Lung (tissue), 12 donors: ENCODE data around the gene POLR2A. TPM values are rescaled to one million over a fixed set of nuclear protein-coding genes. Genes with fewer than 3 reads are reported as not detected.

Source experiments
- ATAC-seq: fragments of 200-7000 bp; cut with Tn5 transposase; one replicate; pipeline ENCODE4 v1.9.1; 2020; ENCODE audit warnings: moderate number of reproducible peaks; ENCODE audit not compliant: insufficient read depth, low FRiP score
- DNase-seq, 3 donors: peaks; one replicate each; pipeline ENCODE4 v3.0.0-alpha.2; 2013 to 2017
- H3K27ac ChIP-seq, 2 donors: one replicate each; pipeline ENCODE4 v1.5.1; 2013; ENCODE audit warnings: mild to moderate bottlenecking in 2 of 2, moderate library complexity in 2 of 2, control low read depth in 1 of 2, inconsistent platforms in 1 of 2, low read depth in 1 of 2, low read length in 1 of 2
- H3K27me3 ChIP-seq, 3 donors: one replicate each; pipeline ENCODE4 v1.5.1; 2013; ENCODE audit warnings: low read length in 2 of 3; ENCODE audit not compliant: control insufficient read depth in 3 of 3, insufficient read depth in 3 of 3
- H3K36me3 ChIP-seq, 4 donors: one replicate each; pipeline ENCODE4 v1.5.1; 2013; ENCODE audit warnings: low read length in 4 of 4, mild to moderate bottlenecking in 1 of 4, moderate library complexity in 1 of 4; ENCODE audit not compliant: control insufficient read depth in 4 of 4, insufficient read depth in 4 of 4
- H3K4me1 ChIP-seq, 5 donors: one replicate each; pipeline ENCODE4 v1.5.1; 2013; ENCODE audit warnings: low read length in 5 of 5, mild to moderate bottlenecking in 2 of 5, moderate library complexity in 1 of 5; ENCODE audit not compliant: control insufficient read depth in 5 of 5, insufficient read depth in 5 of 5
- H3K4me3 ChIP-seq: one replicate; pipeline ENCODE4 v1.5.1; 2013; ENCODE audit warnings: mild to moderate bottlenecking, control low read depth, moderate library complexity
- H3K9ac ChIP-seq, 2 donors: one replicate each; pipeline ENCODE4 v1.5.1; 2013; ENCODE audit warnings: low read length in 2 of 2, control low read depth in 1 of 2; ENCODE audit not compliant: insufficient read depth in 1 of 2
- H3K9me3 ChIP-seq, 4 donors: one replicate each; pipeline ENCODE4 v1.5.1; 2013; ENCODE audit warnings: low read length in 3 of 4, mild to moderate bottlenecking in 1 of 4, moderate library complexity in 1 of 4; ENCODE audit not compliant: control insufficient read depth in 4 of 4, insufficient read depth in 3 of 4
- WGBS, 2 donors: extraction: QIAGEN DNeasy Blood & Tissue Kit; methylation state at CpG; one replicate each; pipeline ENCODE4 v1.1.7; 2013; 5-methylcytosine and 5-hydroxymethylcytosine counted together
- polyA plus RNA-seq, 2 donors: library from polyadenylated mRNA; stranded (reverse); fragments of 200-250 nt; gene quantifications; one replicate each; pipeline ENCODE4 v1.2.1, GENCODE V29; 2013
- total RNA-seq, 2 donors: library from RNA; depleted of rRNA in 1 of 2; stranded (reverse); fragments of >200 nt in 1 of 2; gene quantifications; one replicate each; pipeline ENCODE4 v1.2.1, GENCODE V29; 2014 to 2021
- TF ChIP-seq, protein P1 (sequence below): IDR thresholded peaks from 2 replicates; pipeline ENCODE4 v1.5.1; 2012; ENCODE audit warnings: mild to moderate bottlenecking; ENCODE audit errors: control extremely low read depth, extremely low read depth
- donor health status: control.
- donor health status: control.
- donor health status: Bipolar disorder and iron deficiency.
- donor health status: healthy.
- donor health status: DM: yes; HTN: yes; CAD: no.

The POLR2A gene
- total and polyA plus RNA-seq, 4 donors: 37.8 to 129 (median 76.9) TPM

DNA sequence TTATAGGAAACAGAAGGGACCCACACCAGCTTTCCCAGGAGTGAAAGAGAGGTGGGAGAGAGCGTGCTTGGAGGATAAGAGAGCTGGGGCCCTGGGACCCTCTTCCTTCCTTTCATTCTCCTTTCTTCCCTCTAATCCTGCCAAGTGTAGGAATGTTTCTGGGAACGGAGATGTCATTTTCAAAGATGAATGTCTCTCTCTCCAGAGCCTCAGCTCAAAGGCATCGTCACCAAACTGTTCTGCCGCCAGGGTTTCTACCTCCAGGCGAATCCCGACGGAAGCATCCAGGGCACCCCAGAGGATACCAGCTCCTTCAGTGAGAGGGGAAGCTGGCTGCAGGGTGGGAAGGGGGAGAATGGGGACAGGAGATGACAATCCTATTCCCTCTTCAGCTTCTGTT, 42.9 kb upstream of the POLR2A start:
- Histone ChIP-seq H3K4me3 (no peak overlapping the region), H3K27me3 (peaks cover 0 to 45% (median 42%) of the 10 kb centered on the region in 3 donors), H3K9me3 (no peaks in the 10 kb centered on the region), H3K9ac (no peak overlapping the region), H3K27ac (no peak overlapping the region), H3K4me1 (peaks cover 0 to 34% (median 16%) of the 10 kb centered on the region in 5 donors), H3K36me3 (no peaks in the 10 kb centered on the region)
- no peak for DNase-seq
- 74 to 79% methylated on average over 7 of the region's 7 CpGs for WGBS, 2 donors
- ATAC-seq: no peak
- TF ChIP-seq, protein P1, sequence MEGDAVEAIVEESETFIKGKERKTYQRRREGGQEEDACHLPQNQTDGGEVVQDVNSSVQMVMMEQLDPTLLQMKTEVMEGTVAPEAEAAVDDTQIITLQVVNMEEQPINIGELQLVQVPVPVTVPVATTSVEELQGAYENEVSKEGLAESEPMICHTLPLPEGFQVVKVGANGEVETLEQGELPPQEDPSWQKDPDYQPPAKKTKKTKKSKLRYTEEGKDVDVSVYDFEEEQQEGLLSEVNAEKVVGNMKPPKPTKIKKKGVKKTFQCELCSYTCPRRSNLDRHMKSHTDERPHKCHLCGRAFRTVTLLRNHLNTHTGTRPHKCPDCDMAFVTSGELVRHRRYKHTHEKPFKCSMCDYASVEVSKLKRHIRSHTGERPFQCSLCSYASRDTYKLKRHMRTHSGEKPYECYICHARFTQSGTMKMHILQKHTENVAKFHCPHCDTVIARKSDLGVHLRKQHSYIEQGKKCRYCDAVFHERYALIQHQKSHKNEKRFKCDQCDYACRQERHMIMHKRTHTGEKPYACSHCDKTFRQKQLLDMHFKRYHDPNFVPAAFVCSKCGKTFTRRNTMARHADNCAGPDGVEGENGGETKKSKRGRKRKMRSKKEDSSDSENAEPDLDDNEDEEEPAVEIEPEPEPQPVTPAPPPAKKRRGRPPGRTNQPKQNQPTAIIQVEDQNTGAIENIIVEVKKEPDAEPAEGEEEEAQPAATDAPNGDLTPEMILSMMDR: no peak

DNA sequence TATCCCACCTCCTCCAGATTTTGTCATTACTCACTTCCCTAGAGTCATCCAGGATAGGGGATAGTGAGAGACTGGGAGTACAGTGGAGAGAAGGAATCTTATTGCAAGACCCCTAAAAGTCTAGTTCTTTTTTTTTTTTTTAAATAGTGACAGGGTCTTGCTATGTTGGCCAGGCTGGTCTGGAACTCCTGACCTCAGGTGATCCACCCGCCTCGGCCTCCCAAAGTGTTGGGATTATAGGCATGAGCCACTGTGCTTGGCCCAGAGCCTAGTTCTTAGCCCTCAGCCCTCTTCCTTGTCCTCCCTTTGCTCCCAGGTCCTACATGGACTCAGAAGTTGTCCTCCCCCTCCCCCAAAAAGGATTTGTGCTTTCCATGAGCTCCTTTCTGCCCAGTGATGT, 42.0 kb upstream of the POLR2A start:
- Histone ChIP-seq H3K4me1 (peaks cover 0 to 31% (median 14%) of the 10 kb centered on the region in 5 donors), H3K27ac (no peak overlapping the region), H3K4me3 (no peak overlapping the region), H3K36me3 (no peaks in the 10 kb centered on the region), H3K27me3 (peaks cover 0 to 50% (median 44%) of the 10 kb centered on the region in 3 donors), H3K9me3 (no peaks in the 10 kb centered on the region), H3K9ac (no peak overlapping the region)
- ATAC-seq: no peak
- WGBS, 2 donors: 95 to 96% methylated on average over 2 of the region's 2 CpGs
- TF ChIP-seq, protein P1: no peak
- DNase-seq: no peak

DNA sequence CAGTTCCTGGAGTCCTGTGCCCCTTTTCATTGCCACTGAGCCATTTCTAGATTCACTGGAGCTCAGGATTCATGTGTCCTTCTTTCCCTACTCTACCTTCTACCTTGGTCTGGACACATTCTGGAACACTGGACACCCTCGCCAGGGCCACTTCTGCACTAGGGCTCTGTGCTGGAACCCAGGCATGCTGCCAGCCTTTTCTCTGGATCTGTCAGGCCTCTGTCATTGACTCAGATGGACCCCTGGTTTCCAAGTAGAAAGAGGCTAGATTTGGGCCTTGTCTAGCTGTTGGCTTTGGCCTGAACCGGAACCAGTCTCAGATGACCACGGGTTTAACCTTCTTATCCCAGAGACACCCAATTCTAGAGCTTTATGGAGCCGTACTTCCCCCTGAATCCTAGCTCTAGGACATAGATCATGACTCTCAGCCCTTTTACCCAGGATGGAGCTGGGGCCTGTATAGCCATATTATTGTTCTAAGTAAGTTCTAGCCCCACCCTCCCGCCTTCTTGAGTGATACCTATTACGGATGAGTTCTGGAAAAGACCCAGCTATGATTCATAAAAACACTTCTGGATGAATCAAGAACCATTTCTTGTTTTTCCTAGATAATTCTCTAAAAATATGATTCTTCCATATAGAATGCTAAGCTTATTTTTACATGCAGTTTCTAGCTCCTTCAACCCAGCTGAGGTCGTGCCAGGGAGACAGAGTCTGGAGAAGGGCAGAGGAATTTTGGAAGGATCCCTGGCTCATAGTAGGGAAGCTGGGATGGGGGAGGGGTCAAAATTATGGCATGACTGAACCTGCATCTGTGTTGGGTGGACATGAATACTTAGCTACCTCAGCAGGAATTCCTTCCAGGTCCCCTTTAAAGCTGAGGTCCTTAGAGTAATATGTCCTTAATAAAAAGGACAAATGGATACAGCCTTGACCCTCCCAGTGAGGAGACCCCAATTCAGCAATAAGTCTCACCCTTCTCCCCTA, 40.4 kb upstream of the POLR2A start:
- H3K27me3 ChIP-seq: peaks cover 0 to 48% (median 46%) of the 10 kb centered on the region in 3 donors
- no peak overlapping the region for H3K9ac ChIP-seq
- DNase-seq (no peak), ATAC-seq (no peak)
- peaks cover 0 to 20% (median 7%) of the 10 kb centered on the region in 5 donors for H3K4me1 ChIP-seq
- no peak overlapping the region for H3K27ac ChIP-seq
- H3K9me3 ChIP-seq: no peaks in the 10 kb centered on the region
- H3K36me3 ChIP-seq: no peaks in the 10 kb centered on the region
- TF ChIP-seq, protein P1: no peak
- no peak overlapping the region for H3K4me3 ChIP-seq
- WGBS, 2 donors: 82 to 87% methylated on average over 7 of the region's 7 CpGs
